ENCODE data around the gene PIEZO1.

PIEZO1 gene

GRCh38 chr16:88697831-88698615 is 87.0 kb downstream of the PIEZO1 start:
- DNase-seq (ENCODE audit: low read depth) = peak; percentile 33
- TF ChIP-seq CTCF (IDR thresholded peaks at IDR 0.05; ENCODE audit: insufficient read depth, low read depth, low read length, missing control alignments) = peak; percentile 44
- H3K4me3 ChIP-seq (ENCODE audit: low read length) = no peak overlapping the region

- H3K4me3 ChIP-seq (ENCODE audit: low read length) = no peak overlapping the region
- TF ChIP-seq CTCF (IDR thresholded peaks at IDR 0.05; ENCODE audit: insufficient read depth, low read depth, low read length, missing control alignments) = no peak
- no peak for DNase-seq (ENCODE audit: low read depth)
Observed at GRCh38 chr16:88697116-88697830, 87.7 kb downstream of the PIEZO1 start.

GRCh38 chr16:88696441-88696840 is 88.6 kb downstream of the PIEZO1 start:
- TF ChIP-seq CTCF (IDR thresholded peaks at IDR 0.05; ENCODE audit: insufficient read depth, low read depth, low read length, missing control alignments) = no peak
- no peak for DNase-seq (ENCODE audit: low read depth)
- no peak overlapping the region for H3K4me3 ChIP-seq (ENCODE audit: low read length)

GRCh38 chr16:88695753-88696152 is 89.3 kb downstream of the PIEZO1 start:
- H3K4me3 ChIP-seq (ENCODE audit: low read length) = no peak overlapping the region
- no peak for TF ChIP-seq CTCF (IDR thresholded peaks at IDR 0.05; ENCODE audit: insufficient read depth, low read depth, low read length, missing control alignments)
- no peak for DNase-seq (ENCODE audit: low read depth)

- no peak for TF ChIP-seq CTCF (IDR thresholded peaks at IDR 0.05; ENCODE audit: insufficient read depth, low read depth, low read length, missing control alignments)
- no peak for DNase-seq (ENCODE audit: low read depth)
- no peak overlapping the region for H3K4me3 ChIP-seq (ENCODE audit: low read length)
Observed at GRCh38 chr16:88695218-88695617, 89.8 kb downstream of the PIEZO1 start.

GRCh38 chr16:88694221-88695087 is 90.6 kb downstream of the PIEZO1 start:
- no peak overlapping the region for H3K4me3 ChIP-seq (ENCODE audit: low read length)
- DNase-seq (ENCODE audit: low read depth) = no peak
- no peak for TF ChIP-seq CTCF (IDR thresholded peaks at IDR 0.05; ENCODE audit: insufficient read depth, low read depth, low read length, missing control alignments)
